GM18499 (cell line): Measurements from ENCODE around the gene CCDC149.

ENCODE experiments used
- ATAC-seq: cut with Tn5 transposase; IDR thresholded peaks from one replicate; pipeline ENCODE4 v1.9.1; 2021; ENCODE audit warnings: moderate number of reproducible peaks; ENCODE audit not compliant: insufficient read depth, unreplicated experiment

Gene CCDC149

GRCh38 chr4:24807611-24808010 is 105.2 kb downstream of the CCDC149 start:
- no peak for ATAC-seq

GRCh38 chr4:24806206-24806990 is 106.4 kb downstream of the CCDC149 start:
- no peak for ATAC-seq

GRCh38 chr4:24805566-24805965 is 107.3 kb downstream of the CCDC149 start:
- no peak for ATAC-seq

GRCh38 chr4:24805067-24805466 is 107.8 kb downstream of the CCDC149 start:
- ATAC-seq: no peak

GRCh38 chr4:24802648-24803047 is 110.2 kb downstream of the CCDC149 start:
- ATAC-seq: no peak

- ATAC-seq: no peak
Observed at GRCh38 chr4:24801136-24801855, 111.5 kb downstream of the CCDC149 start.

GRCh38 chr4:24800325-24800895 is 112.4 kb downstream of the CCDC149 start:
- ATAC-seq: no peak

- no peak for ATAC-seq
Observed at GRCh38 chr4:24799544-24800324, 113.1 kb downstream of the CCDC149 start.

GRCh38 chr4:24799196-24799543 is 113.7 kb downstream of the CCDC149 start:
- ATAC-seq: no peak

GRCh38 chr4:24798036-24798610 is 114.7 kb downstream of the CCDC149 start:
- no peak for ATAC-seq

- no peak for ATAC-seq
Observed at GRCh38 chr4:24796620-24797019, 116.2 kb downstream of the CCDC149 start.

- ATAC-seq: no peak
Observed at GRCh38 chr4:24795666-24796381, 117.0 kb downstream of the CCDC149 start.

- no peak for ATAC-seq
Observed at GRCh38 chr4:24794916-24795665, 117.8 kb downstream of the CCDC149 start, which contains the start of gene SOD3. Gene SOD3 (plus strand): TSS chr4:24795573. CDS start chr4:24799522, 3,949 bp downstream.

- no peak for ATAC-seq
Observed at GRCh38 chr4:24794480-24794879, 118.4 kb downstream of the CCDC149 start.

GRCh38 chr4:24794051-24794450 is 118.8 kb downstream of the CCDC149 start:
- ATAC-seq: no peak

GRCh38 chr4:24793219-24794005 is 119.4 kb downstream of the CCDC149 start:
- no peak for ATAC-seq

- ATAC-seq: no peak
Observed at GRCh38 chr4:24792552-24792951, 120.3 kb downstream of the CCDC149 start.

GRCh38 chr4:24791043-24791442 is 121.8 kb downstream of the CCDC149 start:
- no peak for ATAC-seq
